ENCODE results near the gene OR8S1. TPM values are rescaled to one million over a fixed set of nuclear protein-coding genes. Genes with fewer than 3 reads are reported as not detected.
"Not testable (repeated sequence)": the region's sequence is repeated elsewhere in the genome, so short reads cannot be mapped to it uniquely, and the experiment has no call there.

The OR8S1 gene
- total RNA-seq, 1 donor from 2014 or later, result not detected

GRCh38 chr12:48553666-48554343 is 28.4 kb downstream of the OR8S1 start:
- DNase-seq (ENCODE audit: low spot score), result not testable (repeated sequence)

- no peak for DNase-seq (ENCODE audit: low spot score)
Observed at GRCh38 chr12:48556631-48557030, 31.2 kb downstream of the OR8S1 start.

- no peak for DNase-seq (ENCODE audit: low spot score)
Observed at GRCh38 chr12:48557919-48558318, 32.5 kb downstream of the OR8S1 start.

- DNase-seq (ENCODE audit: low spot score), result no peak
Observed at GRCh38 chr12:48567731-48568130, 42.3 kb downstream of the OR8S1 start.

- DNase-seq (ENCODE audit: low spot score), result no peak
Observed at GRCh38 chr12:48569946-48570345, 44.5 kb downstream of the OR8S1 start, which contains the start of gene LALBA. Gene LALBA, minus strand, starts transcription at chr12:48570046. Its CDS starts 26 bp downstream, at chr12:48570020.

- DNase-seq (ENCODE audit: low spot score), result no peak
Observed at GRCh38 chr12:48572326-48572725, 46.9 kb downstream of the OR8S1 start.

Other genes starting within 250 kb of the OR8S1 start
- gene ZNF641, start 174.7 kb upstream of the OR8S1 start, total RNA-seq, result 15.7 TPM
- not detected for gene ANP32D, start 53.1 kb upstream of the OR8S1 start, total RNA-seq
- not detected for gene C12orf54, start 43.1 kb upstream of the OR8S1 start, total RNA-seq
- gene LALBA, start 44.4 kb downstream of the OR8S1 start, total RNA-seq, result not detected
- 19.0 TPM for gene KANSL2, start 156.6 kb downstream of the OR8S1 start, total RNA-seq
- gene CCNT1, start 191.1 kb downstream of the OR8S1 start, total RNA-seq, result 28.9 TPM

Measured in mesenteric fat pad (tissue), 1 donor.